22Rv1 (cell line): ENCODE results near the gene LTA4H.

Source experiments
- ZFX ChIP-seq: fragments of 450-650 bp; IDR thresholded peaks from 2 replicates; pipeline ENCODE4 v1.6.1; 2017; ENCODE audit warnings: antibody characterized with exemption, borderline replicate concordance
- TF ChIP-seq, protein P1 (sequence below): fragments of 450-650 bp; IDR thresholded peaks from 2 replicates; pipeline ENCODE4 v1.5.1; 2017; ENCODE audit warnings: mild to moderate bottlenecking

GRCh38 chr12:96064271-96064670 lies 28.9 kb upstream of the LTA4H start:
- TF ChIP-seq, protein P1, sequence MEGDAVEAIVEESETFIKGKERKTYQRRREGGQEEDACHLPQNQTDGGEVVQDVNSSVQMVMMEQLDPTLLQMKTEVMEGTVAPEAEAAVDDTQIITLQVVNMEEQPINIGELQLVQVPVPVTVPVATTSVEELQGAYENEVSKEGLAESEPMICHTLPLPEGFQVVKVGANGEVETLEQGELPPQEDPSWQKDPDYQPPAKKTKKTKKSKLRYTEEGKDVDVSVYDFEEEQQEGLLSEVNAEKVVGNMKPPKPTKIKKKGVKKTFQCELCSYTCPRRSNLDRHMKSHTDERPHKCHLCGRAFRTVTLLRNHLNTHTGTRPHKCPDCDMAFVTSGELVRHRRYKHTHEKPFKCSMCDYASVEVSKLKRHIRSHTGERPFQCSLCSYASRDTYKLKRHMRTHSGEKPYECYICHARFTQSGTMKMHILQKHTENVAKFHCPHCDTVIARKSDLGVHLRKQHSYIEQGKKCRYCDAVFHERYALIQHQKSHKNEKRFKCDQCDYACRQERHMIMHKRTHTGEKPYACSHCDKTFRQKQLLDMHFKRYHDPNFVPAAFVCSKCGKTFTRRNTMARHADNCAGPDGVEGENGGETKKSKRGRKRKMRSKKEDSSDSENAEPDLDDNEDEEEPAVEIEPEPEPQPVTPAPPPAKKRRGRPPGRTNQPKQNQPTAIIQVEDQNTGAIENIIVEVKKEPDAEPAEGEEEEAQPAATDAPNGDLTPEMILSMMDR, result no peak
- no peak for TF ChIP-seq ZFX
